Activated T-helper 2 cell treated with anti-CD3 and anti-CD28 coated beads, Interferon-gamma antibody, Interleukin-2, Interleukin-4, amounts not matched to agents 10 μg/mL and 5 μg/mL and 100 μg/mL, durations not matched to agents 14 hours and 24 hours and 36 hours (primary cell): ENCODE measurements around the gene DNMT3A. TPM values are rescaled to one million over a fixed set of nuclear protein-coding genes. Genes with fewer than 3 reads are reported as not detected.

Source experiments
- DNase-seq: peaks from one replicate; pipeline ENCODE4 v3.0.0; 2021; ENCODE audit warnings: low spot score
- H3K27ac Mint-ChIP-seq: one replicate; pipeline ENCODE4 v1.8.0; 2021; ENCODE audit warnings: mixed read lengths
- H3K27me3 Mint-ChIP-seq: one replicate; pipeline ENCODE4 v1.8.0; 2021; ENCODE audit warnings: low read depth, mixed read lengths
- H3K36me3 Mint-ChIP-seq: one replicate; pipeline ENCODE4 v1.8.0; 2021; ENCODE audit warnings: low read depth, mixed read lengths
- H3K4me1 Mint-ChIP-seq: one replicate; pipeline ENCODE4 v1.8.0; 2021; ENCODE audit warnings: low read depth, mixed read lengths
- H3K4me3 Mint-ChIP-seq: one replicate; pipeline ENCODE4 v1.8.0; 2021; ENCODE audit warnings: low read depth, mild to moderate bottlenecking, moderate library complexity, mixed read lengths
- H3K9me3 Mint-ChIP-seq: one replicate; pipeline ENCODE4 v1.8.0; 2021; ENCODE audit warnings: mixed read lengths
- intact Hi-C: fragments of 100-400 bp; cut with micrococcal nuclease; formaldehyde crosslinking; loops from one replicate; pipeline ENCODE4 v1.15.1; 2023
- total RNA-seq: library from RNA; stranded (reverse); gene quantifications from 2 replicates; pipeline ENCODE4 v1.2.3, GENCODE V29; 2022

The DNMT3A gene
- total RNA-seq, 1 donor from 2014 or later = 86.8 TPM

GRCh38 chr2:25368660-25369059 lies 26.9 kb upstream of the DNMT3A start:
- no peak overlapping the region for H3K27ac Mint-ChIP-seq
- H3K9me3 Mint-ChIP-seq = no peaks in the 10 kb centered on the region
- intact Hi-C loops = no loop called here
- H3K4me3 Mint-ChIP-seq = no peak overlapping the region
- H3K4me1 Mint-ChIP-seq = peaks cover 2% of the 10 kb centered on the region
- H3K36me3 Mint-ChIP-seq = no peaks in the 10 kb centered on the region
- H3K27me3 Mint-ChIP-seq = no peaks in the 10 kb centered on the region
- no peak for DNase-seq

GRCh38 chr2:25367296-25367695 lies 25.6 kb upstream of the DNMT3A start:
- intact Hi-C loops = no loop called here
- Mint-ChIP-seq H3K4me3 (no peak overlapping the region), H3K9me3 (no peaks in the 10 kb centered on the region), H3K27me3 (no peaks in the 10 kb centered on the region), H3K4me1 (peaks cover 7% of the 10 kb centered on the region), H3K27ac (no peak overlapping the region), H3K36me3 (no peaks in the 10 kb centered on the region)
- no peak for DNase-seq

- DNase-seq = no peak
- Mint-ChIP-seq H3K27ac (no peak overlapping the region), H3K27me3 (no peaks in the 10 kb centered on the region), H3K36me3 (no peaks in the 10 kb centered on the region), H3K9me3 (no peaks in the 10 kb centered on the region), H3K4me1 (peaks cover 8% of the 10 kb centered on the region), H3K4me3 (no peak overlapping the region)
- intact Hi-C loops = no loop called here
Observed at GRCh38 chr2:25366629-25367028, 24.9 kb upstream of the DNMT3A start.

- Mint-ChIP-seq H3K4me3 (no peak overlapping the region), H3K36me3 (no peaks in the 10 kb centered on the region), H3K4me1 (peaks cover 9% of the 10 kb centered on the region), H3K27ac (no peak overlapping the region), H3K27me3 (no peaks in the 10 kb centered on the region), H3K9me3 (no peaks in the 10 kb centered on the region)
- DNase-seq = no peak
- intact Hi-C loops = no loop called here
Observed at GRCh38 chr2:25365241-25365640, 23.5 kb upstream of the DNMT3A start.

GRCh38 chr2:25363733-25364132 lies 22.0 kb upstream of the DNMT3A start:
- H3K27ac Mint-ChIP-seq = peak overlapping the region; percentile 24

GRCh38 chr2:25362434-25363145 lies 20.9 kb upstream of the DNMT3A start:
- peak overlapping the region; percentile 92 for H3K27ac Mint-ChIP-seq
- intact Hi-C loops = loop anchor here (1.0 to 5.0 kb wide), 6 partner anchors 14 to 310 kb away; partner anchors contain the start of gene DTNB
- no peaks in the 10 kb centered on the region for H3K36me3 Mint-ChIP-seq
- H3K9me3 Mint-ChIP-seq = no peaks in the 10 kb centered on the region
- peaks cover 8% of the 10 kb centered on the region for H3K4me1 Mint-ChIP-seq
- peak overlapping the region; percentile 81 for H3K4me3 Mint-ChIP-seq
- peak; percentile 43 for DNase-seq
- H3K27me3 Mint-ChIP-seq = no peaks in the 10 kb centered on the region

More at GRCh38 chr2:25363733-25364132, 22.0 kb upstream of the DNMT3A start:
- no peaks in the 10 kb centered on the region for H3K9me3 Mint-ChIP-seq
- no peak overlapping the region for H3K4me3 Mint-ChIP-seq
- no peaks in the 10 kb centered on the region for H3K27me3 Mint-ChIP-seq
- peaks cover 8% of the 10 kb centered on the region for H3K4me1 Mint-ChIP-seq
- intact Hi-C loops = loop anchor here (2.0 to 5.0 kb wide), 3 partner anchors 13 to 309 kb away; partner anchors contain the start of gene DTNB
- H3K36me3 Mint-ChIP-seq = no peaks in the 10 kb centered on the region
- DNase-seq = no peak

- H3K36me3 Mint-ChIP-seq = no peaks in the 10 kb centered on the region
- H3K4me1 Mint-ChIP-seq = peaks cover 8% of the 10 kb centered on the region
- no peaks in the 10 kb centered on the region for H3K9me3 Mint-ChIP-seq
- no peaks in the 10 kb centered on the region for H3K27me3 Mint-ChIP-seq
- DNase-seq = peak; percentile 93
- intact Hi-C loops = loop anchor here (1.0 to 5.0 kb wide), 6 partner anchors 15 to 310 kb away; partner anchors contain the start of gene DTNB
- peak overlapping the region; percentile 81 for H3K4me3 Mint-ChIP-seq
- peak overlapping the region; percentile 92 for H3K27ac Mint-ChIP-seq
Observed at GRCh38 chr2:25362049-25362433, 20.3 kb upstream of the DNMT3A start.

GRCh38 chr2:25361261-25362048 lies 19.7 kb upstream of the DNMT3A start:
- H3K9me3 Mint-ChIP-seq = no peaks in the 10 kb centered on the region
- H3K27me3 Mint-ChIP-seq = no peaks in the 10 kb centered on the region
- H3K36me3 Mint-ChIP-seq = no peaks in the 10 kb centered on the region
- no peak for DNase-seq
- intact Hi-C loops = loop anchor here (1.0 to 5.0 kb wide), 6 partner anchors 15 to 311 kb away; partner anchors contain the start of gene DTNB
- peaks cover 8% of the 10 kb centered on the region for H3K4me1 Mint-ChIP-seq
- no peak overlapping the region for H3K27ac Mint-ChIP-seq
- H3K4me3 Mint-ChIP-seq = peak overlapping the region; percentile 81

GRCh38 chr2:25358836-25359235 lies 17.1 kb upstream of the DNMT3A start:
- H3K9me3 Mint-ChIP-seq = no peaks in the 10 kb centered on the region
- no peaks in the 10 kb centered on the region for H3K27me3 Mint-ChIP-seq
- no peak overlapping the region for H3K27ac Mint-ChIP-seq
- H3K4me1 Mint-ChIP-seq = peaks cover 14% of the 10 kb centered on the region
- H3K4me3 Mint-ChIP-seq = no peak overlapping the region
- intact Hi-C loops = no loop called here
- DNase-seq = no peak
- no peaks in the 10 kb centered on the region for H3K36me3 Mint-ChIP-seq

GRCh38 chr2:25358249-25358815 lies 16.6 kb upstream of the DNMT3A start:
- no peaks in the 10 kb centered on the region for H3K9me3 Mint-ChIP-seq
- H3K4me1 Mint-ChIP-seq = peaks cover 14% of the 10 kb centered on the region

GRCh38 chr2:25356088-25356487 lies 14.4 kb upstream of the DNMT3A start:
- Mint-ChIP-seq H3K27ac (no peak overlapping the region), H3K36me3 (no peaks in the 10 kb centered on the region), H3K27me3 (peaks cover 1% of the 10 kb centered on the region), H3K4me3 (no peak overlapping the region), H3K4me1 (peaks cover 14% of the 10 kb centered on the region), H3K9me3 (no peaks in the 10 kb centered on the region)
- intact Hi-C loops = no loop called here
- no peak for DNase-seq

More at GRCh38 chr2:25358249-25358815, 16.6 kb upstream of the DNMT3A start:
- Mint-ChIP-seq H3K27me3 (no peaks in the 10 kb centered on the region), H3K36me3 (no peaks in the 10 kb centered on the region), H3K4me3 (no peak overlapping the region), H3K27ac (no peak overlapping the region)
- DNase-seq = no peak
- intact Hi-C loops = no loop called here

GRCh38 chr2:25355270-25355669 lies 13.5 kb upstream of the DNMT3A start:
- intact Hi-C loops = no loop called here

GRCh38 chr2:25354116-25354515 lies 12.4 kb upstream of the DNMT3A start:
- peaks cover 18% of the 10 kb centered on the region for H3K4me1 Mint-ChIP-seq
- DNase-seq = no peak
- intact Hi-C loops = no loop called here
- H3K4me3 Mint-ChIP-seq = no peak overlapping the region
- H3K36me3 Mint-ChIP-seq = no peaks in the 10 kb centered on the region
- no peaks in the 10 kb centered on the region for H3K9me3 Mint-ChIP-seq
- H3K27me3 Mint-ChIP-seq = peaks cover 1% of the 10 kb centered on the region
- no peak overlapping the region for H3K27ac Mint-ChIP-seq

More at GRCh38 chr2:25355270-25355669, 13.5 kb upstream of the DNMT3A start:
- peaks cover 1% of the 10 kb centered on the region for H3K27me3 Mint-ChIP-seq
- no peak for DNase-seq
- H3K36me3 Mint-ChIP-seq = no peaks in the 10 kb centered on the region
- no peak overlapping the region for H3K27ac Mint-ChIP-seq
- H3K9me3 Mint-ChIP-seq = no peaks in the 10 kb centered on the region
- peaks cover 18% of the 10 kb centered on the region for H3K4me1 Mint-ChIP-seq
- H3K4me3 Mint-ChIP-seq = no peak overlapping the region
